ENCODE measurements around the gene ANKS4B.

DNA sequence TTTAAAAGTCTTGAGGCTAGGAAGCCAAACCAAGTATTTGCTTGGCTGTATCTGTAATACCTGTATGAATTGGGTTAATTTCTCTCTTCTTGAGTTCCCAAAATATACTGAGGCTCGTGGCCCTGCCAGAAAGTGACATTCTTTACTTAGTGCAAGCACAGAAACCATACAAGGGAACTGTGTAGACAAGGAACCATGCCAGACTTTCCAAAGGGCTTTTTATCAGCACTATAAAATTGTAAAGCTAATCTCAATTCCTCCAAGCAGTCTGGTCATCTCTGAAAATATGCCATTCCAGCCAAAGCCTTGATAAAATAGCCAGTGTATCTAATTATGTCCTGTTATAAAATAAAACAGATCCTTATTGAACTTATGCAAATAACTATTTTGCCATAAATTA lies 51.8 kb downstream of the ANKS4B start:
- TF ChIP-seq, protein P1, sequence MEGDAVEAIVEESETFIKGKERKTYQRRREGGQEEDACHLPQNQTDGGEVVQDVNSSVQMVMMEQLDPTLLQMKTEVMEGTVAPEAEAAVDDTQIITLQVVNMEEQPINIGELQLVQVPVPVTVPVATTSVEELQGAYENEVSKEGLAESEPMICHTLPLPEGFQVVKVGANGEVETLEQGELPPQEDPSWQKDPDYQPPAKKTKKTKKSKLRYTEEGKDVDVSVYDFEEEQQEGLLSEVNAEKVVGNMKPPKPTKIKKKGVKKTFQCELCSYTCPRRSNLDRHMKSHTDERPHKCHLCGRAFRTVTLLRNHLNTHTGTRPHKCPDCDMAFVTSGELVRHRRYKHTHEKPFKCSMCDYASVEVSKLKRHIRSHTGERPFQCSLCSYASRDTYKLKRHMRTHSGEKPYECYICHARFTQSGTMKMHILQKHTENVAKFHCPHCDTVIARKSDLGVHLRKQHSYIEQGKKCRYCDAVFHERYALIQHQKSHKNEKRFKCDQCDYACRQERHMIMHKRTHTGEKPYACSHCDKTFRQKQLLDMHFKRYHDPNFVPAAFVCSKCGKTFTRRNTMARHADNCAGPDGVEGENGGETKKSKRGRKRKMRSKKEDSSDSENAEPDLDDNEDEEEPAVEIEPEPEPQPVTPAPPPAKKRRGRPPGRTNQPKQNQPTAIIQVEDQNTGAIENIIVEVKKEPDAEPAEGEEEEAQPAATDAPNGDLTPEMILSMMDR (IDR thresholded peaks at IDR 0.05; ENCODE audit: low read depth, low read length, missing input control), result no peak
- no peak for TF ChIP-seq YY1 (IDR thresholded peaks at IDR 0.05)
- no peak for TF ChIP-seq RXRA (IDR thresholded peaks at IDR 0.05)
- TF ChIP-seq, protein P2, sequence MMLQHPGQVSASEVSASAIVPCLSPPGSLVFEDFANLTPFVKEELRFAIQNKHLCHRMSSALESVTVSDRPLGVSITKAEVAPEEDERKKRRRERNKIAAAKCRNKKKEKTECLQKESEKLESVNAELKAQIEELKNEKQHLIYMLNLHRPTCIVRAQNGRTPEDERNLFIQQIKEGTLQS (IDR thresholded peaks at IDR 0.05), result no peak
- TF ChIP-seq HNF4A (conservative IDR thresholded peaks at IDR 0.05), result no peak
- TF ChIP-seq HNF4G (IDR thresholded peaks at IDR 0.05), result no peak
- TF ChIP-seq, protein P3, sequence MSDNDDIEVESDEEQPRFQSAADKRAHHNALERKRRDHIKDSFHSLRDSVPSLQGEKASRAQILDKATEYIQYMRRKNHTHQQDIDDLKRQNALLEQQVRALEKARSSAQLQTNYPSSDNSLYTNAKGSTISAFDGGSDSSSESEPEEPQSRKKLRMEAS (IDR thresholded peaks at IDR 0.05), result no peak
- TF ChIP-seq RAD21 (IDR thresholded peaks at IDR 0.05), result no peak
- TF ChIP-seq, protein P4, sequence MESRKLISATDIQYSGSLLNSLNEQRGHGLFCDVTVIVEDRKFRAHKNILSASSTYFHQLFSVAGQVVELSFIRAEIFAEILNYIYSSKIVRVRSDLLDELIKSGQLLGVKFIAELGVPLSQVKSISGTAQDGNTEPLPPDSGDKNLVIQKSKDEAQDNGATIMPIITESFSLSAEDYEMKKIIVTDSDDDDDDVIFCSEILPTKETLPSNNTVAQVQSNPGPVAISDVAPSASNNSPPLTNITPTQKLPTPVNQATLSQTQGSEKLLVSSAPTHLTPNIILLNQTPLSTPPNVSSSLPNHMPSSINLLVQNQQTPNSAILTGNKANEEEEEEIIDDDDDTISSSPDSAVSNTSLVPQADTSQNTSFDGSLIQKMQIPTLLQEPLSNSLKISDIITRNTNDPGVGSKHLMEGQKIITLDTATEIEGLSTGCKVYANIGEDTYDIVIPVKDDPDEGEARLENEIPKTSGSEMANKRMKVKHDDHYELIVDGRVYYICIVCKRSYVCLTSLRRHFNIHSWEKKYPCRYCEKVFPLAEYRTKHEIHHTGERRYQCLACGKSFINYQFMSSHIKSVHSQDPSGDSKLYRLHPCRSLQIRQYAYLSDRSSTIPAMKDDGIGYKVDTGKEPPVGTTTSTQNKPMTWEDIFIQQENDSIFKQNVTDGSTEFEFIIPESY (IDR thresholded peaks at IDR 0.05), result no peak
- no peak for TF ChIP-seq EGR1 (IDR thresholded peaks at IDR 0.05; ENCODE audit: low read depth in 2 of 2)
- TF ChIP-seq NR2F2 (IDR thresholded peaks at IDR 0.05), result no peak
- TF ChIP-seq TAF1 (conservative IDR thresholded peaks at IDR 0.05), result no peak
- TF ChIP-seq, protein P5, sequence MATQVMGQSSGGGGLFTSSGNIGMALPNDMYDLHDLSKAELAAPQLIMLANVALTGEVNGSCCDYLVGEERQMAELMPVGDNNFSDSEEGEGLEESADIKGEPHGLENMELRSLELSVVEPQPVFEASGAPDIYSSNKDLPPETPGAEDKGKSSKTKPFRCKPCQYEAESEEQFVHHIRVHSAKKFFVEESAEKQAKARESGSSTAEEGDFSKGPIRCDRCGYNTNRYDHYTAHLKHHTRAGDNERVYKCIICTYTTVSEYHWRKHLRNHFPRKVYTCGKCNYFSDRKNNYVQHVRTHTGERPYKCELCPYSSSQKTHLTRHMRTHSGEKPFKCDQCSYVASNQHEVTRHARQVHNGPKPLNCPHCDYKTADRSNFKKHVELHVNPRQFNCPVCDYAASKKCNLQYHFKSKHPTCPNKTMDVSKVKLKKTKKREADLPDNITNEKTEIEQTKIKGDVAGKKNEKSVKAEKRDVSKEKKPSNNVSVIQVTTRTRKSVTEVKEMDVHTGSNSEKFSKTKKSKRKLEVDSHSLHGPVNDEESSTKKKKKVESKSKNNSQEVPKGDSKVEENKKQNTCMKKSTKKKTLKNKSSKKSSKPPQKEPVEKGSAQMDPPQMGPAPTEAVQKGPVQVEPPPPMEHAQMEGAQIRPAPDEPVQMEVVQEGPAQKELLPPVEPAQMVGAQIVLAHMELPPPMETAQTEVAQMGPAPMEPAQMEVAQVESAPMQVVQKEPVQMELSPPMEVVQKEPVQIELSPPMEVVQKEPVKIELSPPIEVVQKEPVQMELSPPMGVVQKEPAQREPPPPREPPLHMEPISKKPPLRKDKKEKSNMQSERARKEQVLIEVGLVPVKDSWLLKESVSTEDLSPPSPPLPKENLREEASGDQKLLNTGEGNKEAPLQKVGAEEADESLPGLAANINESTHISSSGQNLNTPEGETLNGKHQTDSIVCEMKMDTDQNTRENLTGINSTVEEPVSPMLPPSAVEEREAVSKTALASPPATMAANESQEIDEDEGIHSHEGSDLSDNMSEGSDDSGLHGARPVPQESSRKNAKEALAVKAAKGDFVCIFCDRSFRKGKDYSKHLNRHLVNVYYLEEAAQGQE (IDR thresholded peaks at IDR 0.05), result no peak
- TF ChIP-seq JUND (IDR thresholded peaks at IDR 0.05), result no peak
